ENCODE measurements around the gene GMPS. TPM values are rescaled to one million over a fixed set of nuclear protein-coding genes. Genes with fewer than 3 reads are reported as not detected.
"Not testable (repeated sequence)": the region's sequence is repeated elsewhere in the genome, so short reads cannot be mapped to it uniquely, and the experiment has no call there.

Gene GMPS
- total RNA-seq, 4 donors from 2014 or later, result 3.0 to 45.2 (median 20.4) TPM

- Histone ChIP-seq H3K4me3 (no peak overlapping the region), H3K27me3 (no peaks in the 10 kb centered on the region), H3K27ac (no peak overlapping the region), H3K9me3 (no peaks in the 10 kb centered on the region), H3K36me3 (no peaks in the 10 kb centered on the region), H3K4me1 (no peaks in the 10 kb centered on the region)
- TF ChIP-seq POLR2A (IDR thresholded peaks at IDR 0.05) (no peak), POLR2AphosphoS5 (IDR thresholded peaks at IDR 0.05) (no peak), EP300 (IDR thresholded peaks at IDR 0.05; ENCODE audit: low read depth) (no peak)
- TF ChIP-seq, protein P1, sequence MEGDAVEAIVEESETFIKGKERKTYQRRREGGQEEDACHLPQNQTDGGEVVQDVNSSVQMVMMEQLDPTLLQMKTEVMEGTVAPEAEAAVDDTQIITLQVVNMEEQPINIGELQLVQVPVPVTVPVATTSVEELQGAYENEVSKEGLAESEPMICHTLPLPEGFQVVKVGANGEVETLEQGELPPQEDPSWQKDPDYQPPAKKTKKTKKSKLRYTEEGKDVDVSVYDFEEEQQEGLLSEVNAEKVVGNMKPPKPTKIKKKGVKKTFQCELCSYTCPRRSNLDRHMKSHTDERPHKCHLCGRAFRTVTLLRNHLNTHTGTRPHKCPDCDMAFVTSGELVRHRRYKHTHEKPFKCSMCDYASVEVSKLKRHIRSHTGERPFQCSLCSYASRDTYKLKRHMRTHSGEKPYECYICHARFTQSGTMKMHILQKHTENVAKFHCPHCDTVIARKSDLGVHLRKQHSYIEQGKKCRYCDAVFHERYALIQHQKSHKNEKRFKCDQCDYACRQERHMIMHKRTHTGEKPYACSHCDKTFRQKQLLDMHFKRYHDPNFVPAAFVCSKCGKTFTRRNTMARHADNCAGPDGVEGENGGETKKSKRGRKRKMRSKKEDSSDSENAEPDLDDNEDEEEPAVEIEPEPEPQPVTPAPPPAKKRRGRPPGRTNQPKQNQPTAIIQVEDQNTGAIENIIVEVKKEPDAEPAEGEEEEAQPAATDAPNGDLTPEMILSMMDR (IDR thresholded peaks at IDR 0.05), result no peak
- WGBS, 2 donors (ENCODE audit: low coverage in 1 of 2), result 52 to 85% methylated on average over 7 to 8 of the region's 8 CpGs
- intact Hi-C loops (cut with DNase I; ENCODE audit: low total_unique reads) (no loop called here), in situ Hi-C loops (cut with MboI; ENCODE audit: low pct_ligation_motif_present in 1 of 4, low pct_unique_long_range_greater_than_20kb in 1 of 4, low sequenced_read_pairs in 3 of 4) (no loop called here)
- no peak for DNase-seq
These were observed 89.6 kb downstream of the GMPS start for GRCh38 chr3:155960060-155960459.

- H3K4me3 ChIP-seq; intact Hi-C loops (cut with DNase I; ENCODE audit: low total_unique reads); H3K36me3 ChIP-seq; H3K4me1 ChIP-seq; in situ Hi-C loops (cut with MboI; ENCODE audit: low pct_ligation_motif_present in 1 of 4, low pct_unique_long_range_greater_than_20kb in 1 of 4, low sequenced_read_pairs in 3 of 4); H3K27ac ChIP-seq; DNase-seq; H3K9me3 ChIP-seq; H3K27me3 ChIP-seq: not testable (repeated sequence)
- 91 to 100% methylated on average over 2 to 5 of the region's 5 CpGs for WGBS, 2 donors (ENCODE audit: low coverage in 1 of 2)
These were observed 90.6 kb downstream of the GMPS start for GRCh38 chr3:155961044-155961443.

DNA sequence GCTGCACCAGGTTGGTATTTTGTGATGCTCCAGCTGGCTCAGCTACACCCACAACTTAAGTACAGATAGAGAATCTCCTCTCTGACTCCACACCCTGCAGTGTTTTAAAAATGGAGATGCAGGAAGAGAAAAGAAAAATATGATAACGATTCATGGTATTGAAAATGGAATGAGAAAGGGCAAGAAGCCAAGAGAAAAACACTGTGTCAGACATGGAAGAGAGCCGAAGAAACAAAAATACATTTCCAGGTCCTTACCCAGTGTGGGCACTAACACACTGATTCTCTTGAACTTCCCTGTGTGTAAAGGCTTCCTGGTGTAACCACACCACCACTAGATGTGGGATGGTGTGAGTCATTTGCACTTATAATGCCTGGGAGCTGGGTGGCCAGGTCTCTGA is 93.1 kb downstream of the GMPS start:
- DNase-seq, result no peak
- intact Hi-C loops (cut with DNase I; ENCODE audit: low total_unique reads), result no loop called here
- in situ Hi-C loops (cut with MboI; ENCODE audit: low pct_ligation_motif_present in 1 of 4, low pct_unique_long_range_greater_than_20kb in 1 of 4, low sequenced_read_pairs in 3 of 4), result no loop called here

DNA sequence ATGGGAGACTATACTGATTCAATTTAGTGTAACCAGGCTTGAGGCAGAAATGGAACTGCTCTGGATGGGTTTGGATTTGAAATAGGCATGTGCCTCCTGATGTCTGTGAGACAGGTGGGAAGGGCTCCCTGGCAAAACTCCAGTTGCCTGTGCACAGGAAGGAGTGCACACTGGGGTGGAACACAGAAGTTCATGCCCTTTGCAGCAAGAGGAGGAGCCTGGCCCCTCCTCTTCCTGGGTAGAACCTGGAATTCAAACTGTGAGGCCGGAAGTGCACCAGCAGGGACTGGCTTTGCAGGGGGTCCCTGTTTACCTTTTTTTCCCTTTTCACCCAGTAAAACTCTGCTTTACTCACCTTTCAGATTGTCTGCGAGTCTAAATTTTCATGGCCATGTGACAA is 99.9 kb downstream of the GMPS start:
- TF ChIP-seq POLR2AphosphoS5 (IDR thresholded peaks at IDR 0.05), result no peak
- TF ChIP-seq, protein P1 (IDR thresholded peaks at IDR 0.05), result no peak
- TF ChIP-seq POLR2A (IDR thresholded peaks at IDR 0.05), result no peak
- TF ChIP-seq EP300 (IDR thresholded peaks at IDR 0.05; ENCODE audit: low read depth), result no peak
- no peaks in the 10 kb centered on the region for H3K27me3 ChIP-seq
- in situ Hi-C loops (cut with MboI; ENCODE audit: low pct_ligation_motif_present in 1 of 4, low pct_unique_long_range_greater_than_20kb in 1 of 4, low sequenced_read_pairs in 3 of 4) (no loop called here), intact Hi-C loops (cut with DNase I; ENCODE audit: low total_unique reads) (no loop called here)
- H3K4me1 ChIP-seq, result peaks cover 0 to 3% (median 0%) of the 10 kb centered on the region in 4 donors
- DNase-seq, result no peak
- H3K4me3 ChIP-seq, result no peak overlapping the region
- H3K9me3 ChIP-seq, result no peaks in the 10 kb centered on the region
- H3K36me3 ChIP-seq, result no peaks in the 10 kb centered on the region
- 87 to 100% methylated on average over 1 to 2 of the region's 2 CpGs for WGBS, 2 donors (ENCODE audit: low coverage in 1 of 2)
- H3K27ac ChIP-seq, result no peak overlapping the region

More for the DNA sequence above, 93.1 kb downstream of the GMPS start:
- Histone ChIP-seq H3K36me3 (no peaks in the 10 kb centered on the region), H3K9me3 (no peaks in the 10 kb centered on the region), H3K4me1 (no peaks in the 10 kb centered on the region), H3K27ac (no peak overlapping the region), H3K27me3 (no peaks in the 10 kb centered on the region), H3K4me3 (no peak overlapping the region)
- TF ChIP-seq POLR2AphosphoS5 (IDR thresholded peaks at IDR 0.05) (no peak), POLR2A (IDR thresholded peaks at IDR 0.05) (no peak), EP300 (IDR thresholded peaks at IDR 0.05; ENCODE audit: low read depth) (no peak)
- TF ChIP-seq, protein P1 (IDR thresholded peaks at IDR 0.05), result no peak
- 40 to 82% methylated on average over 1 to 2 of the region's 2 CpGs for WGBS, 2 donors (ENCODE audit: low coverage in 1 of 2)

DNA sequence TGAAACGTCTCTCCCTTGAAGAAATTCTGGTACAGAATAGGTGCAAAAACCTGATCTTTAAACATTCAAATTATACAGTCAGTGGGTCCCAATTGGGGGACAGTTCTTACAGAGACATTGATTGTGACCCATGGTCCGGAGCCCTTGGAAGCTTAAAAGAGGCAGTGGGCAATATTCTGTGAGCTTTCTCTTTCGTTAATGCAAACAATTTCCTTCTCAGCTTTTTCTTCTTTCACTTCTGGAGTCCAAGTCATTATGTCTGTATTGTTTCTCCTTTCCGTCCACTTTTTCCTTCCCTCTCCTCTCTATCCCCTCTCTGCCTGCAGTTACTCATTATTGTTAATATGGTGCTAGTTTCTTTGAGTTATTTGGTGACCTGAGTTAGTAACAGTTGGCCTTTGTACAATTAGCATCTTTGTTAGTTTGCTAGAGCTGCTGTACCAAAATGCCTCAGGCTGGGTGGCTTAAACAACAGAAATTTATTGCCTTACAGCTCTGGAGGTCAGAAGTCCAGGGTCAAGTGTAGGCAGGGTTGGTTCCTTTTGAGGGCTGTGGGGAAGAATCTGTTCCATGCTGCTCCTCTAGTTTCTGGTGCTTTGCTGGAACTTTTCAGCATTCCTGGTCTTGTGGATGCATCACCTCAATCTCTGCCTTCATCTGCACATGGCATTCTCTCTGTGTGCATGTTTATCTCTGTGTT is 102.6 kb downstream of the GMPS start:
- 59 to 60% methylated on average over 4 of the region's 4 CpGs for WGBS, 2 donors (ENCODE audit: low coverage in 1 of 2)
- Histone ChIP-seq H3K27ac (no peak overlapping the region), H3K4me3 (no peak overlapping the region), H3K9me3 (no peaks in the 10 kb centered on the region), H3K27me3 (no peaks in the 10 kb centered on the region), H3K4me1 (peaks cover 0 to 3% (median 0%) of the 10 kb centered on the region in 4 donors), H3K36me3 (no peaks in the 10 kb centered on the region)
- in situ Hi-C loops (cut with MboI; ENCODE audit: low pct_ligation_motif_present in 1 of 4, low pct_unique_long_range_greater_than_20kb in 1 of 4, low sequenced_read_pairs in 3 of 4), result no loop called here
- no peak for DNase-seq
- TF ChIP-seq EP300 (IDR thresholded peaks at IDR 0.05; ENCODE audit: low read depth) (no peak), POLR2AphosphoS5 (IDR thresholded peaks at IDR 0.05) (no peak)
- TF ChIP-seq, protein P1 (IDR thresholded peaks at IDR 0.05), result no peak
- intact Hi-C loops (cut with DNase I; ENCODE audit: low total_unique reads), result no loop called here
